ENCODE measurements around the gene MYPOP.

MYPOP gene, protein sequence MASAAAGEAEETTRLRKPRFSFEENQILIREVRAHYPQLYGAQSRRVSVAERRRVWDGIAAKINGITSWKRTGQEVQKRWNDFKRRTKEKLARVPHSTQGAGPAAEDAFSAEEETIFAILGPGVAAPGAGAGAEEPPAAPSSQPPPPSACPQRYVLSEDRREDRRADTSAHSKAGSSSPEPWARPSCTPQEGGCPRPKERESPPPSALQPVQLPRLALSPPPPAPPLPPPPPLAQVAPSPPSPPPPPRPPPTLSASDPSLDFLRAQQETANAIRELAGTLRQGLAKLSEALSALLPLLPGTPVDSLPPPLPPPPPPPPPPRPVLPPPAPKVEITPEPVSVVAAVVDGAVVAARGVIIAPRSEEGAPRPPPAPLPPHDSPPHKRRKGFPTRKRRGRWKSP

DNA sequence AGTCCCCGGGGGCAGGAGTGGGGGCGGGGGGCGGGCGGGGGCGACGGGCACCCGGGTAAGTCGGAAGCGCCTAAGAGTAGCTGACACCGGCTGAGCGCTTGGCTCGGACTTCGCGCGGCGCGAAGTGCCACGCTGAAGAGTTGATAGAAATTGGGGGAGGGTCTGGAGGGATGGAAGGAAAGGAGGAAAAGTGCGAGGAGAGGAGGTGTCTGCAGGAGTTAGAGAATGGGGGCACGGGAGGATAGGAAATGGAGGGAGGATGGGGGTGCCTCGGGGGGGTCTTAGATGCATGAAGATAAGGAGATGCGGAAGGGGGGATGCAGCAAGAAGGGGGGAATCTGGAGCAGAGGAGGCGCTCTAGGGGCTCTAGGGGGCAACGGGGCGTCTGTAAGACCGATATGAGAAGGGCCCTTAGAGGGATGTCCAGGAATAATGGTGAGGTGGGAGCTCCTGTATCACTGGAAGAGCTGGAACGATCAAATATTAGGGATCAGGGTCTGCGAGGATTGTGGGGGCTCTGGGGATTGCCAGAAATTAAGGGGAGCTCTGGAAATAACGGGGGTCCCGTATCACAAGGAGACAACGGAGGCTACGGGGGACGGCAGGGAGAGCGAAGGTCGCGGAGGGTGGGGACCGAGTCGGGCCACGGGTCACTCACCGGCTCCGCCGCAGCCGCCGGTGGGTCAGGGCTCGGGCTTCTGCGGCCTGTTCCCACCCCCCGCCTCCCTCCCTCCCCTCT lies at the start of gene MYPOP:
MYPOP (minus strand) TSS at position 702 of the 739 bp plus-strand sequence. CDS start 840 bp downstream, outside the sequence.
- no peak for DNase-seq (ENCODE audit: low spot score)

DNA sequence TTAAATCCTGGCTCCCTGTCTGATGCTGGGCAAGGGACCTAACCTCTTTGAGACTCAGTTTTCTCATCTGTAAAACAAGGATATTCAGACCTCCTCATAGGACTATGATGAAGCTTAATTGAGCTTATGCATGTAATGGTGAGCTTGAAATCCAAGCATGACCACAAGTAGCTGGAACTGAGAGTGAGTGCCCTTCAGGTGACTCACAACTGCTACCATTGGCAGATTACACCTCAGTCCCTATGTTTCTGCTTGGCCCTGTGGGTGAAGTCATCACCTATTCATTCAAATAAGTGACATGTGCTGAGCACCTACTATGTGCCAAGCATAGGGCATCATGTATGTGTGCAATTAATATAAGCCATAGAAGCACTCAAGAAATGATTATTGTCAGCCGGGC lies 45.5 kb upstream of the MYPOP start:
- DNase-seq (ENCODE audit: low spot score): no peak

DNA sequence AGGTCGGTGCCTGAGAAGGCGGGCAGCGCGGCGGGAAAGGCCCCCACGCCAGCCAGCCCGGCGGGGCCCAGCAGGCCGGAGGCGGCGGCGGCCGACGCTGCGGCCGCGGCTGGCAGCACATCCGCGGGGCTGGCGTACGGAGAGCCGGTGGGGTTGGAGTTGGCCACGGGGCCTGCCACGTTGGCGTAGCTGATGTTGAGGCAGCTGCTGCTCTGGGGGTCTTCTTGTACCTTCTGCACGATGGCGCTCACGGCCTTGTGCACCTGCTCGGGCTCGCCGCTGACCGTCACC lies 38.0 kb upstream of the MYPOP start:
- DNase-seq (ENCODE audit: low spot score): no peak

DNA sequence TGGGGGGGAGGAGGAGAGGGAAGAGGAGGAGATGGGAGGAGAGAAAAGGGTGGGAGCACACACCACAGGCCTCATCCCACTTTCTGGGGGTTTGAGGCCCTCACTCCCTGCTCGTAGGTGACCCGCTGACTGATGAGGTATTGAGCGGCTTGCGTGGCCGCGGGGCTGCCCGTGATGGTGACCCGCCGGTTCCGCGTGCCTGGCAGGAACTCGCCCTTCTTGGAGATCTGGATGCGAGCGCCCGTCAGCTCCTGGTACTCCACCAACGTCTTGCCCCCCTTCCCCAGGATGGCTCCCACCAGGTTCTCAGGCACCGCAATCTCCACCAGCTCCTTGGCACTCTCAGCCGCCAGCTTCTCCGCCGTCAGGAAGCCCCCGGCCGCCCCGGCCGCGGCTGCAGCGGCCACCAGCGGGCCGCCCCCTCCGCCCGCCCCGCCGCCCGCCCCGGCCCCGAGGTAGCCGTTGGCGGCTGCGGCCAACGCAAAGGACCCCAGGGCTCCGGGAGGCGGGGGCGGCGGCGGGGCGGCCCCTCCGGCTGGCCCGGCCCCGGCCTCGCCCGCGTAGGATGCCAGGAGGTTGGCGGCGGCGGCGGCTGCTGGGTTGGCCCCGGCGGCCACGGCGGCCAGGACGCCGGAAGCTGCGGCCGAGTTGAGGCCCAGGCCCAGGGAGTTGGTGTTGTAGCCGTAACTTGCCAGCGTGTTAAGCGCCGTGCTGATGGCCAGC lies 37.5 kb upstream of the MYPOP start:
- no peak for DNase-seq (ENCODE audit: low spot score)

DNA sequence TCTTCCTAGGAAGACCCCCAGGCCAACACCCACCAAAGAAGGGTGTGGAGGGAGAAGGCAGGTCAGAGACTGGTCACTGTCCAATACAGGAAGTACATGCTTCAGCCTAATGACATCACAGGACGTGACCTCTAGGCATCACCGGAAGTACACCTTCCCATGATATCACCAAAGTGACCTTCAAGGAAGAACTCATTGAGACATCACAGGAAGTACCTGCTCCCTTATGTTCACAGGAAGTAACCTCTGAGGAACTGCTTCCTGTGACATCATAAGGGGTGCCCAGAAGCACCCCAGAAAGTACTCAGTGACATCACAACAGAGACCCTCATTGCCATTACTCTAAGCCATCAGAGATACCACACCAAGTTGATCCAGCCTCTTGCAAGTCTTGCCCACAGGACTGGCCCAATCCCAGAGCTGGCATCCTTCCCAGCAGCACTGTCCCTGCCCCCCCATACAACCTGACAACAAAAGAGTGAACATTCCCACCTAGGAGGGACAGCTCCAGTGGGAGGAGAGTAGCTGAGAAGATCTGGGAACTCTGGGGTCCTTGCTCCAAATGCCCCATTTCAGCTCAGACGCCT lies 36.4 kb upstream of the MYPOP start:
- DNase-seq (ENCODE audit: low spot score): no peak

DNA sequence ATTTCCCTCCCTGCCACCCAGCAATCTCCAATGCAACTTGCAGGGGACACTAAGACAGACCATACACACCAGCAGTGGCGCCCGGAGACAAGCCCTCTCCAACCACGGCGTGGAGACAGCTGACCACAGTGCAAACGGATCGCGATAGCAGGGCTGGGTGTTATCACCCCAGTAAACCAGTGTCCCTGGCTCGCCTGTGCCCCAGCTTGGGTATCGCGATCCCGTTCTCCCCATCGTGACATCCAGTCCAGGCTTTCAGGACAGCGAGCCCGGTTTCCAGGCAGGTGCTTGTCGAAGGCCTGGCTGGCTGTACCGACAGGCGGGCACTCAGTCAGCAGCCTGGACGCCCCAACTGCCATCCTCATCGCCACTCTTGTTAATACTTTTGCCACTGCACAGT lies 32.9 kb upstream of the MYPOP start:
- DNase-seq (ENCODE audit: low spot score): no peak

DNA sequence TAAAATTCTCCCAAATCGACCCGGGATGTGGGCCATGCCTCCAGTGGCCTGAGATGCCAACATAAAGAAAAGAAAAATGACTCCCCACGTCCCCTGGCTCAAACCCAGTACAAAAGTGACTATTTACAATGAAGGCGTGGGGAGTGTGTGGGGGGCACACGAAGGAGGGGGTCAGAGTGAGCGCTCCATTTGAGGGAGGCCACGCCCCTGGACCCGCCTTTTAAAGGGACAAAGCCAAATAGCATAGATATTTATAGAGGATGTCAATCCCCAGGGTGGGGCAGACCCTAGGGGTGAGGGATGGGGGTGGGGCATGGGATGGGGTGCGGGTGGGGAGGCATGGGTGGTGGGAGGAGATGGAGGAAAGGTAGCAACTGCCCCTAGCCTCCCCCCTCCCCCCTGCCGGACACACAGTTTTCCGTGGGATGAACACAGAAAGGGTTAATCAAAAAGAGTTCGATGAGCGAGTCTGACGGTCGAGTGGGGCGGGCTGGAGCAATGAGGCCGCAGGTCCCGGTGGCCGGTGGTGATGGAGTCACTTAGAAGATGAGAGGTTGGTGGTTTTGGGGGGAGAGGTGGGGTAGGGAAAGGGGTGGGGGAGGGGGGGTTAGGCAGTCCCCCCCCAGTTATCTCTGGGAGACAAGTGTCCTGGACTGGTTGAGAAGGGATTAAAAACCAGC lies 32.3 kb upstream of the MYPOP start:
- no peak for DNase-seq (ENCODE audit: low spot score)

DNA sequence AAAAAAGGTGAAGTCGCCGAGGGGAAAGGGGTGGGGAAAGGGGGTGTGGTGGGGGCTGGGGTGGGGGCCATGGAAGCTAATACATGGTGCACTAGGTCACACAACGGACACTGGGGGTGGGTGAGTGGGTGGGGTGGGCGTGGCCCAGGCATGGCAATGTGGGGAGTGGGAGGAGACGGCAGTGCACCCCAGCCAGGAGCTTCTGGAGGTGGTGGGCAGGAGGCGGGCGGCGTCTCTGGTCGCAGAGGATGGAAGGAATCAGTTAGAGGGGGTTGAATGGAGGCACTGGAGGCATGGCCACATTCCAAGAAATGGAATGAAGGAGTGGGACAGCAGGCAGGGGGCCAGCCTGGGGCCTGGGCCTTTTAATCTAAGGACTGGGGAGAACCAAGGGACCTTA lies 31.3 kb upstream of the MYPOP start:
- no peak for DNase-seq (ENCODE audit: low spot score)

DNA sequence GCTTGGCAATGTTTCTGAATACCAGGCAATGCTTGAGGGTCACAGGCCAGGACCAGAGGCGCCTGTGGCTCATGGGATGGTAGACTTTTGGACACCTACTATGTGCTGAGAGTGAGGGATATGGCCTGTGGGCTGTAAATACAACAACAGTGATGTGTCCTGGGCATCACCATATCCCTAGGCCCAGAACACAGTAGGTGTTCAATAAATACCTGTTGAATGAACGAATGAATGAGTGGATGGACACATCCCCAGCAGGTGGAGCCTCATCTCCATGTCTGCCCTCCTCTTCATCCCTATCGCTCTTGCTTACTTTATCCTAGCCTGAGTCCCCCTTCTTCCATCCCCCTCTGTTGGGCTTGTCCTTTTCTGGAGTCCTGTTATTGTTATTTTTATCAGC lies 28.6 kb upstream of the MYPOP start:
- DNase-seq (ENCODE audit: low spot score): no peak

DNA sequence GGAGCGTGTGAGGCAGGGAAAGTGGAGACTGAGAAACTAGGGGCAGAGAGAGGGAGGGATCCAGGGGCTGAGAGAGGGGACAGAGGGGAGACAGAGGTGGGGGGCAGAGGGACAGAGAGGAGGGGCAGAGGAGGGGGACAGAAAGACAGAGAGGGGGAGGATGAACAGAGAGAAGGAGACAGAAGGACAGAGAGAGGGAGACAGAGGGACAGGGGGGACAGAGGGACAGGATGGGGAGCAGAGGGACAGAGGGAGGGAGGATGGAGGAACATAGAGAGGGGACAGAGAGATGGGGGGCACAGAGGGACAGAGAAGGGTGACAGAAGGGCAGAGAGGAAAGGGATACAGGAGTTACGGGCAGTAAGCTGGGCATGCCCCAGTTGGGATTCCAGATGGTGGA lies 26.8 kb upstream of the MYPOP start:
- no peak for DNase-seq (ENCODE audit: low spot score)

DNA sequence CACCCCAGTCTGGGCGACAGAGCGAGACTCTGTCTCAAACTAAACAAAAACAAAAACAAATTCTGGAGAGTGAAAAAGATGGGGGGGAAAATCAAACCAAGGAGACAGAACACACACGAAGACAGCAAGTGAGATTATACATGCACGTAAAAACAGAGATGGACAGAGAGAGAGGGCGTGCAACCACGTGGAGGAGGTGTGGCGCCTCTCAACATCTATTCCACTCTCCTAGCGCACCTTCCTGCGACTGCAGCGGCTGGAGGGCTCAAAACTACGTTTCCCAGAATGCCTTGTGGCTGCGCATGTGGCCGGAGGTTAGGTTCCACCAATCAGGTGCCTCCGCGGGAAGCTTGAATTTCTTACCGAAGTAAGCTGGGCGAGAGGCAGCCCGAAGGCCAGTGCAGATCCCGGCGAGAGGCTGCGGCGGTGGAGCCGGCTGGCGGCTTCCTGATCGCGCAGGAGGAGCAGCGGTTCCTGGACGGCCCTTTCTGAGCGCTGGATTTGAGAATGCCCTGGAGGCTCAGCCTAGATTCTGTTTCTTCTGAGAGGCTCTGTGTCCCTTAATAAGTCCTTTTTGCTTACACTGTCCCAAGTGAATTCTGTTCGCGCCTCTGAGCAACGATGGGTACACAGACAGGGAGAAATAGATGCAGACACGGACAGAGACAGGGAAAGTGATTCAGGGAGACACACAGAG lies 25.3 kb upstream of the MYPOP start:
- peak; percentile 97 for DNase-seq (ENCODE audit: low spot score)

DNA sequence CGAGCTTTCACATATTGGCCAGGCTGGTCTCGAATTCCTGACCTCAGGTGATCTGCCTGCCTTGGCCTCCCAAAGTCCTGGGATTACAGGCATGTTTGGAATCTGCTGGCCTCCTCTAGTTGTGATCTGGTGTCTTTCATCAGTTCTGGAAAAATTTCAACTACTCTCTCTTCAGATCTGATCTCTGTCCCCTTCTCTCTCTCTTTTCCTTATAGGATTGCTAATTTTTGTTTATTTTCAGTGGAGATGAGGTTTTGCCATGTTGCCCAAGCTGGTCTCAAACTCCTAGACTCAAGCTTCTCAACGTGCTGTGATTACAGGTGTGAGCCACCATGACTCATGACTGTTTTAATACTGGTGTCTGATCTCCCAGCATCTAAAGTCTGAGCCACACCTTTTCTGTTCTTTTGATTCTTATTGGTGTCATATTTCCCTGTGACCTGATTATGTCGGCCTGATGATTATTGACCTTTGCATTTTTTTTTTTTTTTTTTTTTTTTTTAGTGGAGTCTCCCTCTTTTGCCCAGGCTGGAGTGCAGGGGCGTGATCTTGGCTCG lies 22.6 kb upstream of the MYPOP start:
- no peak for DNase-seq (ENCODE audit: low spot score)

DNA sequence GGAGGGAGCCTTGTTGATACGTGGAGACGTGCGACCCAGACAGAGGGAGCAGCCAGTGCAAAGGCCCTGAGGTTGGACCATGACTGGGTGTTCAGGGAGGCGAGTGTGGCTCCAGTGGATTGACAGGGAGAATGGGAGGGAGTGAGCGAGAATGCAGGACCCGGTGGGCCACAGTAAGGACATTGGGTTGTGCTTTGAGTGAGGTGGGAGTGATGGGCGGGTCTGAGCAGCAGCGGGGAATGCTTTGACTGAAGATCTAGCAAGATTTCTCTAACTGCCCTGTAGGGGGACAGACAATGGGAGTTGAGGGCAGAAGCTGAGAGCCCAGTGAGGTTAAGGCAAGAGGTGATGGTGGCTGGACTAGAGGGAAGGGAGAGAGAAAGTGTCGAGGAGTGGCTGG lies 19.9 kb upstream of the MYPOP start:
- no peak for DNase-seq (ENCODE audit: low spot score)

DNA sequence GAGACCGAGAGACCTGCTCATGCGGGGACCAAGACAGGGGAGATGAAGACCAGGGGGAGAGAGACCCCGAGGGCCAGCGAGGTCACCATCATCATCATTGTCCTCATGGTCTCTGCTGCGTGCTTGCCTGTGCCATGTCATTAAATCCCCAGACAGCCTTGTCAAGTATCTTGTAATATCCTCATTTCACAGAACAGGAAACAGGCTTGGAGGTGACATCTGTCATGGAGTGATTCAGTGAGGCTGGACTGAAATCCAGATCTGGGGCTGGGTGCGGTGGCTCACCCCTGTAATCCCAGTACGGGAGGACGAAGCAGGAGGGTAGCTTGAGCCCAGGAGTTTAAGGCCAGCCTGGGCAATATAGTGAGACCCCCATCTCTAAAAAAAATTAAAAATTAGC lies 18.0 kb upstream of the MYPOP start:
- no peak for DNase-seq (ENCODE audit: low spot score)

DNA sequence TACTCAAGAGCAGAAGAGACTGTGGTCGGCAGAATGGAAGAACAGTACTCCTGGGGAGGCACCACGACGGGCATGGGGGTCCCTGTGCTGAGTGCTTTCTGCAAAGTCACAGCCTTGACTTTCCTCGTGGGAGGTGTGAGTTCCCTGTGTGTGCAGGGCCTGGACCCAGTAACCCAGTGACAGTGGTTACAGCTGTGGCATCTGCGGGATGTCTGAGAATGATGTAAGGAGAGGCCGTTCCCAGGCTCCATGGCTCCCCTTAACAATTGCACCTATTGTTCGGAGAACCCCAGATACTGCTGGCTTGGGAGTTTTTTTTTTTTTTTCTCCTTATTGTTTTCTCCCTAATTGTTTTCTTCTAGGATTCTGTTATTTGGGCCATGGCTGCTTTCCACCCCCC lies 17.3 kb upstream of the MYPOP start:
- DNase-seq (ENCODE audit: low spot score): no peak

DNA sequence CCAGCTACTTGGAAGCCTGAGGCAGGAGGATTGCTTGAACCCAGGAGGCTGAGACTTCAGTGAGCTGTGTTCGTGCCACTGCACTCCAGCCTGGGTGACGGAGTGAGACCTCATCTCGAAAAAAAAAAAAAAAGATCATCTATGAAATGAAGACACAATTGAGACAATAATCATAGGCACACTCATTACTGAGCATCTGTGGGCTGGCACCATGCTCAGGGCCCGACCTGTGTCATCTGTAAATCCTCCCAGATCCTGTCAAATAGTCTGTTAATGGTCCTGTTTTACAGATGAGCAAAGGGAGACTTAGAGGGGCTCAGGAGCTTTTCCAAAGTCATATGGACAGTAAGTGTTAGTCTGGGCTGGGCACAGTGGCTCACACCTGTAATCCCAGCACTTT lies 16.3 kb upstream of the MYPOP start:
- no peak for DNase-seq (ENCODE audit: low spot score)

DNA sequence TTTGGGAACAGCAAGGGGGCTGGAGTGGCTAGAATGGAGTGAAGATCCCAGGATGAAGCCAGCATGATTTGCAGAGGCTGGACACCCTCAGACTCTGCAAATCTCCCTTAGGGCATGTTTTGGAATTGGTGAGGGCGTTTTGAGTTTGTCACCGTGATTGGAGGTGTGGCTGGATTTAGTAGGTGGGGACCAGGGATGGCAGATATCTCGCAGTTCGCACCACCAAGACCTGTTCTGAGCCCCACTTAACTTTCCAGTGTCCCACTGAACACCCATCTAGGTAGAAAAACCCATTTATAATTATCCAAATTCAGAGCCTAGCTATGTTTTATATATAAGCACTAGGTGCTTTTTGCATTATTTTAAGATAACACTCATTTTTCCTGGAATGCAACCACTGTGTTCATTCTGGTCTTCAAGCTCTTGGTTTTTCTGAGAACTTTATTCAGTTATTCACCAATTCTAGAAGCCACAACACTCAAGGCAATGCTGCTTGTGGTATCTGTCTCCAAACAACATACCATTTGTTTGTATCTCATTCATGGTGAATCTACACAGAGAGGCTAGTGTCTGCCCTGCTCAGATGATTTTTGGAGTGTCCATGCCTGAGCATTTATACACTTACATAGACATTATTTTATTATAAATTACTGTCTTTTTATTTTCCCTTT lies 15.1 kb upstream of the MYPOP start:
- DNase-seq (ENCODE audit: low spot score): peak; percentile 83

DNA sequence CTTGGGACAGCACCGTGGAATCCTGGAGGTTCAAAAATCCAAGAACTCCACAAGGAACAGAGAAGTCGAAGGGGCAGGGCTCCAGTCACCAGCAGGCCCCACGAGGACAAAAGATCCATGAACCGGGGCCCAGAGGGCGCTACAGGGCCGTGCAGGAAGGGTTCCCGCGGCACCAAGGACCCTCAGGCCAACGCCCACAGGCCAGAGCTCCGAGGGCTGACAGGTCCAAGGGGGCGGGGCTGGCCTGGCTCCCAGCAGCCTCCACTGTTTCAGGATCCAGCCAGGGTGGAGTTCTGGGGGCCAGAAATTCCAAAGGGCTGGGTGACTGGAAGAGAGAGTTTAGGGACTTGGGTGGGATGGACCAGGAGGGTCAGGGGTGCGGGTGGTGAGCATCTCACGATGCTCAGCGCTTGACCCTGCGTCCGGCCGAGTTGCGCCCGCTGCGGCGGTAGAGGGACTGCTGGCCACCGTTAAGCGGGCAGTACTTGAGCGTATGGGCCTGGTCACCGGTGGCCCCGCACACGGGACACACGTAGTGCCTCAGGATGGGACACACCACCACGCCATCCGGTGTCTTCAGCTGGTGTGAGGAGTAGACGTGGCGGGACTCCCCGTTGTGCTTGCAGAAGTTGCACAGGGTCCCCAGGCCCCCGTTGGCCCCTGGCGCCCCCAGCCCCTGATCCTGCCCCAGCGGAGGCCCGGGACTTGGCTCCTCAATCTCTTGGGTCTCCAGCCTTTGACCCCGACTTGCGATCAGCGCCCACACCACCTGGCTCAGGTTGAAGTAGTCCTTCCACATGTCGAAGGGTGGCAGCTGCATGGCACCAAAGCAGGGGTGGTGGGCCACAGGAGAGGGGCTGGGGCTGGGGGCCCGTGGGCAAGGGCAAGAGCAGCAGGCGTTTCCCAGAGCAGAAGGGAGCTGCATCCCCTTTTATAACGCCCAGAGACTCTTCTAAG lies 11.7 kb upstream of the MYPOP start, which contains the start of gene NANOS2:
NANOS2 (minus strand) TSS at position 905 of the 957 bp plus-strand sequence; CDS start at position 820, 85 bp downstream.
- DNase-seq (ENCODE audit: low spot score): no peak

DNA sequence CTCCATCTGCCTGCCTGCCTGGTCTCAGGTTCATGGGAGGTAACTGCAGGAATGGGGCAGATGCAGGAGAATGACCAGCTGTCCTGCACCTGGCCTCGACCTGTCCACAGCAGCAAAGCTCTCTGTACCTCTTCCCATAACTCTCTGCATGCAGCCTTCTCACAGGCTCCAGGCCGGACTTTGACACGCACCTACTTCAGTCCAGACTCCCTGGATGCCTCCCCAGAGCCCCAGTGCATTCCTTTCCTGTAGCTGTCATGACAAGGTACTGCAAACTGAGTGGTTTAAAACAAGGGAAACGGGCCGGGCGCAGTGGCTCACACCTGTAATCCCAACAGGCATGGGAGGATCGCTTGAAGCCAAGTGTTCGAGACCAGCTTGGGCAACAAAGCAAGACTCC lies 8.9 kb upstream of the MYPOP start:
- no peak for DNase-seq (ENCODE audit: low spot score)
